Loucy (cell line): ENCODE results near the gene GRID1.

Source experiments
- CTCF ChIP-seq: fragments of 200-600 bp; sonication (generic); conservative IDR thresholded peaks from 2 replicates; pipeline ENCODE4 v1.5.1; 2014; ENCODE audit warnings: mild to moderate bottlenecking, antibody characterized with exemption, low read length
- EZH2phosphoT487 ChIP-seq: fragments of 200-600 bp; IDR thresholded peaks from 2 replicates; pipeline ENCODE4 v1.6.1; 2018; ENCODE audit warnings: antibody characterized with exemption, mild to moderate bottlenecking, moderate library complexity, borderline replicate concordance

- no peak for TF ChIP-seq CTCF
- no peak for TF ChIP-seq EZH2phosphoT487
Observed at GRCh38 chr10:86047588-86047987, 319.0 kb downstream of the GRID1 start.
